GM19351 (cell line): ENCODE measurements around the gene TLR7.

Experiments
- ATAC-seq: cut with Tn5 transposase; IDR thresholded peaks from one replicate; pipeline ENCODE4 v1.9.1; 2021; ENCODE audit warnings: mild to moderate bottlenecking, moderate library complexity; ENCODE audit not compliant: unreplicated experiment

The TLR7 gene

GRCh38 chrX:12890467-12890866 lies 23.6 kb downstream of the TLR7 start:
- peak; percentile 72 for ATAC-seq

- no peak for ATAC-seq
Observed at GRCh38 chrX:12891171-12891570, 24.3 kb downstream of the TLR7 start.

GRCh38 chrX:12891915-12892506 lies 25.1 kb downstream of the TLR7 start:
- ATAC-seq: peak; percentile 42

- no peak for ATAC-seq
Observed at GRCh38 chrX:12892716-12893115, 25.8 kb downstream of the TLR7 start.

GRCh38 chrX:12894074-12895030 lies 27.5 kb downstream of the TLR7 start:
- no peak for ATAC-seq

GRCh38 chrX:12895866-12896265 lies 29.0 kb downstream of the TLR7 start:
- ATAC-seq: no peak

GRCh38 chrX:12896935-12897334 lies 30.1 kb downstream of the TLR7 start:
- ATAC-seq: no peak

GRCh38 chrX:12898073-12898472 lies 31.2 kb downstream of the TLR7 start:
- no peak for ATAC-seq

GRCh38 chrX:12899506-12899905 lies 32.6 kb downstream of the TLR7 start:
- ATAC-seq: no peak

- ATAC-seq: peak; percentile 75
Observed at GRCh38 chrX:12901486-12901885, 34.6 kb downstream of the TLR7 start.

GRCh38 chrX:12903646-12904045 lies 36.8 kb downstream of the TLR7 start:
- no peak for ATAC-seq

- ATAC-seq: no peak
Observed at GRCh38 chrX:12906046-12906761, 39.3 kb downstream of the TLR7 start, which contains the start of gene TLR8. TLR8 (plus strand) TSS chrX:12906620; CDS start chrX:12906707, 87 bp downstream.

- ATAC-seq: no peak
Observed at GRCh38 chrX:12910423-12911121, 43.7 kb downstream of the TLR7 start.

GRCh38 chrX:12911122-12911470 lies 44.2 kb downstream of the TLR7 start:
- no peak for ATAC-seq

- no peak for ATAC-seq
Observed at GRCh38 chrX:12912791-12913482, 46.1 kb downstream of the TLR7 start.

- ATAC-seq: no peak
Observed at GRCh38 chrX:12917753-12918152, 50.9 kb downstream of the TLR7 start.

- ATAC-seq: no peak
Observed at GRCh38 chrX:12919051-12919450, 52.2 kb downstream of the TLR7 start.

GRCh38 chrX:12919620-12920019 lies 52.7 kb downstream of the TLR7 start:
- no peak for ATAC-seq

GRCh38 chrX:12920990-12921389 lies 54.1 kb downstream of the TLR7 start:
- ATAC-seq: no peak

GRCh38 chrX:12921886-12922598 lies 55.2 kb downstream of the TLR7 start:
- no peak for ATAC-seq
